GM18498 (cell line): Measurements from ENCODE around the gene METTL24.
"Not testable (repeated sequence)": the region's sequence is repeated elsewhere in the genome, so short reads cannot be mapped to it uniquely, and the experiment has no call there.

Experiments used
- ATAC-seq: cut with Tn5 transposase; IDR thresholded peaks from one replicate; pipeline ENCODE4 v1.9.1; 2021; ENCODE audit warnings: mild to moderate bottlenecking, moderate library complexity; ENCODE audit not compliant: unreplicated experiment

Gene METTL24

DNA sequence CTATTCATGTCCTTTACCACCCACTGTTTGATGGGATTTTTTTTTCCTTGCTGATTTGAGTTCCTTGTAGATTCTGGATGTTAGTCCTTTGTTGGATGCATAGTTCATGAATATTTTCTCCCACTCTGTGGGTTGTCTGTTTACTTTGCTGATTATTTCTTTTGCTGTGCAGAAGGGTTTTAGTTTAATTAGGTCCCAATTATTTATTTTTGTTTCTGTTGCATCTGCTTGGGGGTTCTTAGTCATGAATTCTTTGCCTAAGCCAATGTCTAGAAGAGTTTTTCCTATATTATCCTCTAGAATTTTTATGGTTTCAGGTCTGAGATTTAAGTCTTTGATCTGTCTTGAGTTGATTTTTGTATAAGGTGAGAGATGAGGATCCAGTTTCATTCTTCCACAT, 85.4 kb downstream of the METTL24 start:
- not testable (repeated sequence) for ATAC-seq

DNA sequence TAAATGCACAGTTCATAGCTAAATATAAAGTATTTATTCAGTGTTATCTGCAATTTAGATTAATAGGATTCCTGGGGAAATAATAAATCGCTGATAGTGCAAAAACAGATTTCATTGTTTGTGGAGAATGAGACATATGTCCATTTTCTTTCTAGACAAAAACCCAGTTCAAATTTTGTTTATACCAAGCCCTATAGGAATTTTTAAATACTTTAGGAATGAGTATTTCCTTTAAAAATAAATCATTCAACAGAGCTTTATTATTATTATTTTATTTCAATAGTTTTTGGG, 86.5 kb downstream of the METTL24 start:
- ATAC-seq, result no peak

DNA sequence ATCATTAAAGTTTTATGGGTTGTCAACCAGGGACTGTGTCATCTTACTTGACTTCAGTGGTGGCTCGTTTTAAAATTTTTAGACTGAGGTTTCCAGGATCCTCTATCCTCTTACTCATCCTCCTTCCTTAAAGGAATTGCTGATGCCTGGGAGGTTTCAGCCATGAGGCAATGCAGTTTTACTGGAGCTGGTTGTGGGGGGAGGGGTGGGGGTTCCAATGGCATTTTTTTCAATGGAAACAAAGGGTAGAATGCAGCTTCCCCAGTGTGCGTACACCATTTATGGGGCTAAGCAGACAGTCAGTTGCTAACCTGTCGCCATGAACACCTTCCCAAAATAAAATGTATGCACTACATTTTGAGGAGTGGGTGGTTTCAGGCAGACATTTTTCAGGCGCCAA, 88.0 kb downstream of the METTL24 start:
- ATAC-seq, result no peak

DNA sequence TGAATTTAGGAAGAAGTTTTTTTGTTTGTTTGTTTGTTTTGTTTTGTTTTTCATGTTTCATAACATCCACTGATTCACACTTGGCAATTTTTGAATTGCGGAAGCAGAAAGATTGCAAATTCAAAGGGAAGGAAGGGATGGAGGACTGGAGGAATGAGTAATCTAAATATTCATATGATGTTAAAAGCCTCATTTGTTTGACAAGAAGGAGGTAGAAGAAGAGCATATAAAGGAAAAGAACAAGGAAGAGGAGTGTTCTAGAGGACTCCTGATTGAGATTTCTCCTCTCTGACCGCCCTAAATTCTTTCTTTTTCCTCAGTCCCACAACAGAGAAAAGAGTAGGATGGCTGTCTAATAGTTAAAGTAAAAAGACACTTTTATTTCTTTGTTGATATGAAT, 88.5 kb downstream of the METTL24 start:
- no peak for ATAC-seq

DNA sequence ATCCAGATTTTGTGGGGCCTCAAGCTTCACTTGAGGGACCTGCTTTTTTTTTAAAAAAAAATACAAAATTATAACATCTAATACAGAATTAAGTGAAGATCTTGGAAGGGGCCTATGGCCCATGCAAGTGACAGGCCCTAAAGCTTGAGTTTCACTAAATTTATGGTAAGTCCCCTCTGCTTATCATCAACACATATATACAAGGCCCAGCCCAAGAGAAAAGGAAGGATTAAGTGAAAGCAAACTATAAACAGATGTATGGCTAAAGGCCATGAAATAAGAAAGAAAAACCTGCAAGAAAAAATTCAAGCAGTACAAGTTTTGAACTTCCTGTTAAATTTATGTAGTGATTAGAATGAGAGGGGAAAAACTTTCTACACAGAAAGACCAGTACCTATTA, 91.2 kb downstream of the METTL24 start:
- no peak for ATAC-seq

DNA sequence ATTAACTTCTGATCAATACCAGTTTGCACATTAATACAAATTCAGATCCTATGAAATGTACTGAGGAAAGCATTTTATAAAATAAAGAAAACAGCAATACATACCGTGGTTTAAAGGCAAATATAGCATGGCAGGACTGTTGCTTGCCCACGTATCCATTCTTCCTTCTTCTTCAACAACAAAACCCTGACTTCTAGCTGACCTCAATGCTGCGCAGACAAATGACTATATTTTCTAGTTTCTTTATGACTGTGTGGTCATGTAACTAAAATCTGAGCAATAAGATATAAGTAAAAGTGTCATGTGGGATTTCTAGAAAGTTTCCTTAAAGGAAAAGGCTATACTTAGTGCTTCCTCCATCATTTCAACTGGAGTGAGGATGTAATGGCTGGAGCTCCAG, 92.9 kb downstream of the METTL24 start:
- ATAC-seq, result no peak

DNA sequence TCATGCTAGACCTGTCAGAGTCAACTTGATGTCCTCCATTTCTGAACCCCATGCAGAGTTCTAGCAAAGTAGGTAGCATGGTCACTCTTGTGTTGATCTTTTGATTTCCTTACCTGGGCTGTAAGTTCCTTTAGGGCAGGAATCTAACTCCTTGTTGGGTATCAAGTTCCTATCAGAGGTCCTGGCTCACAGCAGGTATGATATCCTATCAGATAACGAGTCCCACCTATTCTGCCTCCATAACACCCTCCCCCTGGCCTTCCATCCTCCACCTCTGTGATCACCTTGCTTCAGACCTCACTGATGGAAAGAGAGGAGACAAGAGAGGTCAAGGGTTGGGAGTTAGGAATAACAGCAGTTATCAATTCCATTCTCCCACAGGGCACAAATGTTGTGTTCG, 101.8 kb downstream of the METTL24 start:
- ATAC-seq, result no peak

DNA sequence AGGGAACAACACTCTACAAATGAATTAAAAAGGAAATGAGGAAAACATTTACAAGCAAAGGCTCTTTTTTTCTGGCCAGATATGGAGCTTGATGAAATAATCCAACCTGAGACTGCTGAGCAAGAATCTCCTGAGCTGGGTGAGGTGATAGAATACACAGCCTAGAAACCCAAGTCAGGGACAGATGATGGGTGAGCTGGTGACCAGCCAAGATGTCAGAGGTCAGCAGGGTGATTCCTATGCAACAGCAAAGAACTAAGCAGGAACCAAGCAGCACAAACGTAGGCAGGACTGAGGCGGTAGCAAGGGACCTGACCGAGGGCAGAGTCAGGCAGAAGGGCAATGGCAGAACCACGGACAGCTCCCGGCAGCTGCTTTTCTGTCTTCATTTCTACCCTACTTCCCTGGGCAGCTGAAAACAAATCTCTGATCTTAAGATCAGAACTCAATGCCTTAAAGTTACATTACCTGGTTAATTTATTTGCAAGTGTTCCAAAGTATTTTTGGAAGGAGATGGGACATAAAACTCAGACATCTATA, 102.9 kb downstream of the METTL24 start:
- no peak for ATAC-seq

DNA sequence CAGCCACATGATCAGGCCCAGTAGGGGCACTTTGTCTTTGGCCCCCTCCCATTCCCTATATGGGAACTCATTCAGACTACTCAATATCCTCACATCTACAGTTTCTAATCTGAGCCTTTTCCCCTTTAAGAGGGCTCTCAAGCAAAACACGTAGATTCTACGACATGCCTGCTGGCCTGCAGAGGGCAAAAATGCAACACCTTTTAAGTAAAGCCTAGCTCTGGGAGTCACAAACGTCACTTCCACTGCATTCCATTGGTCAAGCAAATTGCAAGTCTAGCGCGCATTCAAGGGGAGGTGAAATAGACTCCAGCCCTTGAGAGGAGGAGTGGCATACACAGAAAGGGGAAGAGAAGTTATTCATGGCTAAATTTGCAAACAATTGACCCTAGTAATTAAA, 107.3 kb downstream of the METTL24 start:
- no peak for ATAC-seq

DNA sequence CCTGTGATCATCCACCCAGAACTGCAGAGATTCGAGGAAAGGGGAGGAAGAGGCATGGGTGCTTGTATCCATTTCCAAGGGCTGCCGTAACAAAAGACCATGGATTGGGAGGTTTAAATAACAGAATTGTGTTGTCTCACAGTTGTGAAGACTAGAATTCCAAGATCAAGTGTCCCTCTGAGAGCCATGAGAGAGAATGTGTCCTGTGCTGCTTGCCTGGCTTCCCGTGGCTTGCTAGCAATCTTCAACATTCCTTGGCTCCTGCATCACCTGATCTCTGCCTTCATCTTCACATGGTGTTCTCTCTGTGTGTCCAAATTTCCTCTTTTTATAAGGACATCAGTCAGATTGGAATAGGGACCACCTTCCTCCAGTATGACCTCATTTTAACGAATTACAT, 108.1 kb downstream of the METTL24 start:
- no peak for ATAC-seq

DNA sequence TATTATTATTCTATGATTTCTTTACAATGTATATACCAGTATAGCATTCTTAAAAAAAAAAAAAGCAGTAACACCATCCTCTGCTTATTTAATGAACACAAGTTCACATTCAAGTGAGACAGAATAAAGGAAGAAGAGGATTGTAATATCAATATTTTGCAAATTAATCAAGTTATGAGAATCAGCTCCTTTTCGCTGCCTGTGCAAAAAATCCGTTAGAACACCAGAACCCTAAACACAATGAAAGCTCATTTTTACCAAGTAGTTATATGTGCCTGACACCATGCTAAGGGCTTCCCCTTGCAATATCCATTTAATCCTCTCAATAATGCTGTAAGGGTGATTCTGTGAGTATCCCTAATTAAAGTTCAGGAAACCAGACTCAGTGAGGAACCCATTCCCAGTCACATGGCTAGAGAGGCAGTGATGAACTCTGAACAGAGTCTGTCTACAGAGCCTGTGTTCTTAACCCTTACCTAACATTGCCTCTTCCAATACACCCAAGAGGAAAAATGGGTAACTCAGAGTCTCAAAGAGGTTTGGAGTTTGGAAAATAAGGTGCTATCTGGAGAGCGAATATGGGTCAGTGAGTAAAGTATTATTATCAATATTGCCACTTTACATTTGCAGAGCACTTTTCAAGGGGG, 111.1 kb downstream of the METTL24 start:
- ATAC-seq, result no peak

DNA sequence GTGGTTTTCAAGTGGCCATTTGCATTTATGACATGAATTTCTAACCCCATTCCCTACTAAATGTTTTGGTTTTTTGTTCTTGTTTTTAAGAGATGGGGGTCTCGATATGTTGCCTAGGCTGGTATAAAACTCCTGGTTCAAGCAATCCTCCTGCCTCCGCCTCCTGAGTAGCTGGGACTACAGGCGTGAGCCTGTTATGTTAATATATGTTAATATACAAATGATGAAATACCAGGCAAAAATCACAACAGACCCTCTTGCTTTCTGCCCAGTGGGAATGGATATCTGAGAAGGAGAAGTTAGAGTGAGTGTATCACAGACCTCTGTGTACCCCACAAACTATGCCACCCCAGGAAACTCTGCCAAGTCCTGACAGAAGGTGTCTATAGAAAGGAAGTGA, 111.8 kb downstream of the METTL24 start:
- no peak for ATAC-seq

DNA sequence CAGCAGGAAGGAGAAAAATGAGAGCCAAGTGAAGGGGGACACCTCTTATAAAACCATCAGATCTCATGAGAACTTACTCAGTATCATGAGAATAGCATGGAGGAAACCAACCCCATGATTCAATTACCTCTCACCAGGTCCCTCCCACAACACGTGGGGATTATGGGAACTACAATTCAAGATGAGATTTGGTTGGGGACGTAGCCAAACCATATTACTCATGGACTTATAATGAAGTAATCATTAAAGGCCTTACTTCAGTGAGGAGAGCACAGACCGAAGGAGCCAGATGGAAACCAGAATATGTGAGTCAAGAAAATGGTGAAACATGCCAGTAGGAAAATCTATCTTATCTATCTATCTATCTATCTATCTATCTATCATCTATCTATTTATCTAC, 113.5 kb downstream of the METTL24 start:
- not testable (repeated sequence) for ATAC-seq

DNA sequence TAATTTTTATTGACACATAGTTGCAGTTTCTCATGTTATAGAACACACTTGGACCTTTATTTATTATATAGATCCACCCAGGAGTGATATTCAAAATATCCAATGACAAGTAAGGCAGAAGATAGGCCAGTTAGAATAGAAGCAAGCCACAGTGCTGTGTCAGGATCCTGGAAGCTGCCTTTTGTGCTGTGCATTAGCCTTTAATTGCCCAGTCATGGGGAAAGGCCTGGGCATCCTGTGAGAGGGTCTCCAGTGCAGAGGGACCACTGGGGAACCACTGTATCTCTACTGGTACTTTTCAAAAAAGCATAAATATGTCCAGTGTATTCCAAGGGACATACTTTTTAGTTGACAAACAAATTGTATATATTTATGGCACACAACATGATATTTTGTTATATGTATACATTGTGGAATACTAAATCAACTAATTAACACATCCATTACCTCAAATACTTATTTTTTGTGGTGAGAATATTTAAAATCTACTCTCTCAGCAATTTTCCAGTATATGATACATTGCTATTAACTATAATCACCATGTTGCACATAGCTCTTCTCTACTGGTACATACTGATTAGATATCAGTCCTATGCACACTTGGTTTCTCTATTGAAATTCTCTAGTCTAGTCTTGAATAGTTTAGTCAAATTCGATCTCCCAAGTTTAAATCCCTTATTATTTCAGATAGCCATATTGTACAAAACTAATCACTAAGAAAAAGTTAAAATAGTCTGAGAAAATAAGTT, 118.4 kb downstream of the METTL24 start:
- ATAC-seq, result no peak

DNA sequence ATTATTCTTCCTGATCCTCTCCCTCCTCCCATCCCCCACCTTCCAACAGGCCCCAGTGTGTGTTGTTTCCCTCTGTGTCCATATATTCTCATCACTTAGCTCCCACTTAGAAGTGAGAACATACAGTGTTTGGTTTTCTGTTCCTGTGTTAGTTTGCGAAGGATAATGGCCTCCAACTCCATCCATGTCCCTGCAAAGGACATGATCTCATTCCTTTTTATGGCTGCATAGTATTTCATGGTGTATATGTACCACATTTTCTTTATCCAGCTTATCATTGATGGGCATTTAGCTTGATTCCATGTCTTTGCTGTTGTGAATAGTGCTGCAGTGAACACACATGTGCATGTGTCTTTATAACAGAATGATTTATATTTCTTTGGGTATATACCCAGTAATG, 122.1 kb downstream of the METTL24 start:
- ATAC-seq, result not testable (repeated sequence)

DNA sequence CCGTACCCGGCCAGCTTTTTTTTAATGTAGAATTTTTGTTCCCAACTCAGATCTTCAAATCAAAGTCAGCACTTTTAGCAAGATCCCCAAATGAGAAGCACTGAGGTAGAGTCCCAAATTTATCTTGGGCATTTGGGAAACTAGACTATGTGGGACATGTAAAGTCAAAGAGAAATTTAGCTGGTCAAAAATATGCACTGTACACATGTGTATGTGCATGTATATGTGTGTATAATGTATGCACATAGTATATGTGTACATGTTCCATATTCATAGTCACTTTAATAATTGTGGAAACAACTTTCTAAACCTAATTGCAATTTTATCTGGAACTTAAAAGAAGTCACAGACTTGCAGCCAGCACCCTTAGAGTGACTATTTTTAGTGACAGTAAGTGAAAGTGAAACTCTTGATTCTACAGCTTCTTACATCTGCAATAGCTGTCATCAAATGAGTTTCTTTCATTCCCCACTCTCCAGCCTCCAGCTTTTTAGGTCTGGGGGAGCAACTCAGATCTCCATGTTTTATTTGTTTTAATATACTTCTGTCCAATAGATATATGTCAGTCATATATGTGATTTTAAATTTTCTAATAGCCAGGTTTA, 124.3 kb downstream of the METTL24 start:
- peak; percentile 98 for ATAC-seq

DNA sequence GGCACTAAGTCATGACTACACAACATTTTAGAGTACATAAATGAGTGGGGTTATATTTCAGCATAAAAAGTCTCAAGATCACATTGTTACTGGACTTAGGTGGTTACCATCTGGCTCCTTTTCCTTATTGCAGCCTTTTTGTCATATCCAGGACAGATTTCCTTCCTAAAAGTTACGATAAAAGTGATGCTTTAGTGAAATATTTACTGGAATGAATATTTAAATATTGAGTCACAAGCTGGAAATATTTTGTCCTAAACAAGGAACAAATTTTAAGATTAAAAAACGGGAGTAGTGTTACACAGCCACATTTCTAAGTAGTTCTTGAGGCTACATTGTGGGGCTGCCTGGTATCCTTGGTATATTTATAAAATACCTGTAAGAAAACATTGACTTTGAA, 125.7 kb downstream of the METTL24 start:
- no peak for ATAC-seq

DNA sequence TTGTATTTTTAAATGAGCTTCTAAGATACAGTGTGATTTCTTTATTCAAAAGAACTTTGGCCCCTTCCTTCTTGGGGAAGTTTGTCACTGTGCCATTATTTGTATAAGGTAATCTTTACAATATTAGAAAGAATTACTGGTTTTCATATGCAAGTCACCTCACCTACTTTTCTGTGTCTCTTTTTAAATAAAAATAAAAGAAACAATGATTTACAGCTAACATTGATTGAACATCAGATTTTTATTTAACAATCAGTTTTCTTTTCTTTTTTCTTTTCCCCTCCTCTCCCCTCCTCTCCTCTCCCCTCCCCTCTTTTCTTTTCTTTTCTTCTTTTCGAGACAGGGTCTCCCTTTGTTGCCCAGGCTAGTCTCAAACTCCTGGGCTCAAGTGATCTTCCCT, 131.9 kb downstream of the METTL24 start:
- no peak for ATAC-seq

DNA sequence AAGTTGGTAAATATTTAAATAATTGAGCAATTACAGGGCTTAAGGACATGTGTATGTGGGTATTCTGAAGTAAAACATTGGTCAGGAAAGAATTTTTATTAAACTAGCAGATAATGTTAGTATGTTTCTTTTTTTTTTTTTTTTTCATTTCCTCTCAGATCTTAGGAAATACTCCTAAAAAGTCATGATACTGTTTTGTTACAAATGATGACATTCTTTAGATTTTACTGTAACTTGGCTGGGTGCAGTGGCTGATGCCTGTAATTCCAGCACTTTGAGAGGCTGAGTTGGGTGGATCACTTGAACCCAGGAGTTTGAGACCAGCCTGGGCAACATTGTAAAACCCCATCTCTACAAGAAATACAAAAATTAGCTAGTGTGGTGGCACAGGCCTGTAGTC, 136.4 kb downstream of the METTL24 start:
- no peak for ATAC-seq

DNA sequence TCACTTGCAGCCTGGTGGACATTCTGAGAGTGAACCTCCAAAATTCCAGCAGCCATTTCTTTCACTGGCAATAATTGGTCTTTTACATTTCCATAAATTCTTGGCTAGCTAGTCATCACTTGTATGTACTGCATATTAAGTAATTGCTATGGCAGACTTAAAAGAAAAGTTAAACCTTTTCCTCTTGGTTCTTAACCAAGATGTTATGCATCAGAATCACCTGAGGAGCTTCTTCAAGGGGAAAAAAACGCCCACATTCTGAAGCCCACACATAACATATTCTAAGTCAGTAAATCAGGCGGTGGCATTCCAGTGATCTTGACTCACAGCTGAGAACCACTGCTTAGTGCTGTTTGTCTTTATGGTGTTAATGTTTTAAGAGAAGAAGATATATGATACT, 140.9 kb downstream of the METTL24 start:
- no peak for ATAC-seq

DNA sequence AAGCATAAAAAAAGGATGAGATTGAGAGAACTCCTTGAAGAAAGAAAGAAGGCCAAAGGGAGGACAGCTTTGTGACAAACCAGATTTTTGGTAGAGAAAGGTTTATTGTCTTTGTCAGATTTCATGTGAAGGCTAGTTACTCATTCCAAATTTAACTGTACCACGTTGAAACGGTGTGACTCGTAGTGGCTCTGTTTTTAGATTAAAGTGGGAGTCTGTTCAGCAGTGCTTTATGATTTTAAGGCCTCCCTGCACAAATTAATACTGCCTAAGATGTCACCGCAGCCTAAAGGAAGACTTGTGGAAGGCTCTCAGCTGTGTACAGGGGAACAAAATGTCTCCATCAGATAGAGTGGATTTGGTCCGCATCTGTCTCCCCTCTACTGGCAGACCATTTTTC, 142.0 kb downstream of the METTL24 start:
- no peak for ATAC-seq

DNA sequence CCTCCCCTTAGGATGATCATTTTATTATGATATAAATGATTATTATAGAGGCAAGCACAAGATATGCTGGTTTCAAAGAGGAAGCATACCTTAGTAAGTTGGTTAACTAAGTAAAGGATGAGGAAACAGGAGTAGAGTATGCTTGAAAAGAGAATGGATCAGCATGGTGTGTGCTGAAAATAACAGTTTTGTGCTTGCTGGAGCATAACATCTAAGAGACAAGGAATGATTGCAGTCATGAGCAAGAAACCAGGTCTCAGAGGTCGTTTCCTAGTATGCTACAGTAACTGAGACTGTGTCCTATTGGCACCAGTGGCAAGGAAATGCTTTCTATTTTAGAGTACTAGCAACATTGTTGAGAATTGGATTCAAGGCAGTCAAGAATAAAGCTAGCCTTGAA, 143.8 kb downstream of the METTL24 start:
- ATAC-seq, result no peak
